ENCODE measurements around the gene PREX1.

PREX1 gene

GRCh38 chr20:48607544-48607865, 220.3 kb downstream of the PREX1 start:
- H3K4me1 ChIP-seq (ENCODE audit: low read depth, poor library complexity, severe bottlenecking), result no peaks in the 10 kb centered on the region
- H3K4me3 ChIP-seq (IDR thresholded peaks at IDR 0.05; ENCODE audit: insufficient read depth, low read depth, low read length), result no peak overlapping the region
- no peaks in the 10 kb centered on the region for H3K79me2 ChIP-seq (ENCODE audit: insufficient read depth, low read depth)
- TF ChIP-seq CTCF (conservative IDR thresholded peaks at IDR 0.05; ENCODE audit: low read depth, low read length), result no peak
- H3K4me2 ChIP-seq, result no peak overlapping the region
- no peaks in the 10 kb centered on the region for H3K36me3 ChIP-seq (ENCODE audit: insufficient read depth)
- H3K27ac ChIP-seq, result no peak overlapping the region
- H4K20me1 ChIP-seq (ENCODE audit: insufficient read depth), result no peaks in the 10 kb centered on the region
- H2AFZ ChIP-seq (ENCODE audit: low read depth), result no peak overlapping the region
- H3K27me3 ChIP-seq (ENCODE audit: insufficient read depth, low read depth), result peaks cover 23% of the 10 kb centered on the region
- no peak overlapping the region for H3K9ac ChIP-seq

GRCh38 chr20:48606841-48607543, 220.8 kb downstream of the PREX1 start:
- Histone ChIP-seq H3K27ac (no peak overlapping the region), H2AFZ (ENCODE audit: low read depth) (no peak overlapping the region), H3K36me3 (ENCODE audit: insufficient read depth) (no peaks in the 10 kb centered on the region), H3K4me3 (IDR thresholded peaks at IDR 0.05; ENCODE audit: insufficient read depth, low read depth, low read length) (no peak overlapping the region), H3K79me2 (ENCODE audit: insufficient read depth, low read depth) (no peaks in the 10 kb centered on the region), H3K9ac (no peak overlapping the region), H3K4me2 (no peak overlapping the region), H4K20me1 (ENCODE audit: insufficient read depth) (no peaks in the 10 kb centered on the region), H3K27me3 (ENCODE audit: insufficient read depth, low read depth) (peaks cover 28% of the 10 kb centered on the region), H3K4me1 (ENCODE audit: low read depth, poor library complexity, severe bottlenecking) (no peaks in the 10 kb centered on the region)
- TF ChIP-seq CTCF (conservative IDR thresholded peaks at IDR 0.05; ENCODE audit: low read depth, low read length), result no peak

- Histone ChIP-seq H3K79me2 (ENCODE audit: insufficient read depth, low read depth) (no peaks in the 10 kb centered on the region), H3K4me1 (ENCODE audit: low read depth, poor library complexity, severe bottlenecking) (no peaks in the 10 kb centered on the region), H4K20me1 (ENCODE audit: insufficient read depth) (no peaks in the 10 kb centered on the region), H2AFZ (ENCODE audit: low read depth) (no peak overlapping the region), H3K36me3 (ENCODE audit: insufficient read depth) (no peaks in the 10 kb centered on the region), H3K27ac (no peak overlapping the region), H3K9ac (no peak overlapping the region), H3K4me2 (no peak overlapping the region), H3K4me3 (IDR thresholded peaks at IDR 0.05; ENCODE audit: insufficient read depth, low read depth, low read length) (no peak overlapping the region), H3K27me3 (ENCODE audit: insufficient read depth, low read depth) (peaks cover 28% of the 10 kb centered on the region)
- no peak for TF ChIP-seq CTCF (conservative IDR thresholded peaks at IDR 0.05; ENCODE audit: low read depth, low read length)
Observed at GRCh38 chr20:48606172-48606840, 221.5 kb downstream of the PREX1 start.

GRCh38 chr20:48605364-48606171, 222.2 kb downstream of the PREX1 start:
- H4K20me1 ChIP-seq (ENCODE audit: insufficient read depth), result no peaks in the 10 kb centered on the region
- no peak overlapping the region for H3K9ac ChIP-seq
- no peak overlapping the region for H3K4me3 ChIP-seq (IDR thresholded peaks at IDR 0.05; ENCODE audit: insufficient read depth, low read depth, low read length)
- no peak overlapping the region for H3K27ac ChIP-seq
- no peaks in the 10 kb centered on the region for H3K36me3 ChIP-seq (ENCODE audit: insufficient read depth)
- no peaks in the 10 kb centered on the region for H3K4me1 ChIP-seq (ENCODE audit: low read depth, poor library complexity, severe bottlenecking)
- H3K4me2 ChIP-seq, result no peak overlapping the region
- peaks cover 28% of the 10 kb centered on the region for H3K27me3 ChIP-seq (ENCODE audit: insufficient read depth, low read depth)
- no peak for TF ChIP-seq CTCF (conservative IDR thresholded peaks at IDR 0.05; ENCODE audit: low read depth, low read length)
- no peak overlapping the region for H2AFZ ChIP-seq (ENCODE audit: low read depth)
- no peaks in the 10 kb centered on the region for H3K79me2 ChIP-seq (ENCODE audit: insufficient read depth, low read depth)
